Activated CD4-positive, alpha-beta T cell treated with anti-CD3 and anti-CD28 coated beads for 48 hours (primary cell): ENCODE data around the gene COLEC12.

Experiments
- DNase-seq: peaks from one replicate; pipeline ENCODE4 v3.0.0-alpha.2; 2020

COLEC12 gene

GRCh38 chr18:500632-501405 is at the start of gene COLEC12:
TSS of gene COLEC12 (minus strand) at chr18:500701. CDS start at chr18:500514, 187 bp downstream.
- DNase-seq, result no peak

- no peak for DNase-seq
Observed at GRCh38 chr18:549967-550366, 49.5 kb upstream of the COLEC12 start.

- no peak for DNase-seq
Observed at GRCh38 chr18:543447-544078, 43.1 kb upstream of the COLEC12 start.

- no peak for DNase-seq
Observed at GRCh38 chr18:533995-534601, 33.6 kb upstream of the COLEC12 start.

- DNase-seq, result no peak
Observed at GRCh38 chr18:532632-533031, 32.1 kb upstream of the COLEC12 start.

- no peak for DNase-seq
Observed at GRCh38 chr18:532018-532417, 31.5 kb upstream of the COLEC12 start.

GRCh38 chr18:527146-527545 is 26.6 kb upstream of the COLEC12 start:
- no peak for DNase-seq

- no peak for DNase-seq
Observed at GRCh38 chr18:526681-527080, 26.2 kb upstream of the COLEC12 start.

- no peak for DNase-seq
Observed at GRCh38 chr18:525036-525797, 24.7 kb upstream of the COLEC12 start.

- no peak for DNase-seq
Observed at GRCh38 chr18:524466-524865, 24.0 kb upstream of the COLEC12 start.

- DNase-seq, result no peak
Observed at GRCh38 chr18:523561-523960, 23.1 kb upstream of the COLEC12 start.

GRCh38 chr18:519019-519879 is 18.7 kb upstream of the COLEC12 start:
- no peak for DNase-seq

- no peak for DNase-seq
Observed at GRCh38 chr18:518081-518480, 17.6 kb upstream of the COLEC12 start.

- DNase-seq, result no peak
Observed at GRCh38 chr18:515838-516237, 15.3 kb upstream of the COLEC12 start.

- DNase-seq, result no peak
Observed at GRCh38 chr18:515156-515815, 14.8 kb upstream of the COLEC12 start.

GRCh38 chr18:513826-514530 is 13.5 kb upstream of the COLEC12 start:
- no peak for DNase-seq

- no peak for DNase-seq
Observed at GRCh38 chr18:512957-513356, 12.5 kb upstream of the COLEC12 start.

GRCh38 chr18:508835-509234 is 8.3 kb upstream of the COLEC12 start:
- DNase-seq, result no peak

- no peak for DNase-seq
Observed at GRCh38 chr18:507636-508035, 7.1 kb upstream of the COLEC12 start.

- DNase-seq, result no peak
Observed at GRCh38 chr18:506801-507200, 6.3 kb upstream of the COLEC12 start.

- no peak for DNase-seq
Observed at GRCh38 chr18:506264-506663, 5.8 kb upstream of the COLEC12 start.
